ENCODE measurements around the gene FOXE3.

DNA sequence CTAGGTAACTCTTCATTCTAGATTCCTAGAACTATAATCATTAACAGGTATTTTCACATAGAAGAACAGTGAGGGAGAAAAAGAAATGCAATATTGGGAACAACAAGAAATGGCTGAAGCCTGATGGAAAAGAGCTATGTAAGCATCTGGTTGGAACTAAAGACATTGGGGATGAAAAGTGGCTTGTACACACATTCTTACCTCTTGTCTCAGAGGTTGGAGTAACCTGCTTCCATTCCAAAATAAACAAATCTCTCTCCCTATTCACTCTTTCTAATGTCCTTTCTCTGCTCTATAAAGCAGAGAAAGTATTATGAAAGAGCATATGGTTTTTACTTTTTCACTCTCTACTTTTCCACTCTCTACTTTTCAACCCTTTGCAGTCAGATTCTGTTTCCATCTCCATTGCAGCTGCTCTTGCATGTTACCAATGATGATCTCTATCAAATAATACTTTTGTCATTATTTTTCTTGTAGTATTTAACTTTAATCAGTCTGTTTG lies 45.0 kb upstream of the FOXE3 start:
- TF ChIP-seq, protein P1, sequence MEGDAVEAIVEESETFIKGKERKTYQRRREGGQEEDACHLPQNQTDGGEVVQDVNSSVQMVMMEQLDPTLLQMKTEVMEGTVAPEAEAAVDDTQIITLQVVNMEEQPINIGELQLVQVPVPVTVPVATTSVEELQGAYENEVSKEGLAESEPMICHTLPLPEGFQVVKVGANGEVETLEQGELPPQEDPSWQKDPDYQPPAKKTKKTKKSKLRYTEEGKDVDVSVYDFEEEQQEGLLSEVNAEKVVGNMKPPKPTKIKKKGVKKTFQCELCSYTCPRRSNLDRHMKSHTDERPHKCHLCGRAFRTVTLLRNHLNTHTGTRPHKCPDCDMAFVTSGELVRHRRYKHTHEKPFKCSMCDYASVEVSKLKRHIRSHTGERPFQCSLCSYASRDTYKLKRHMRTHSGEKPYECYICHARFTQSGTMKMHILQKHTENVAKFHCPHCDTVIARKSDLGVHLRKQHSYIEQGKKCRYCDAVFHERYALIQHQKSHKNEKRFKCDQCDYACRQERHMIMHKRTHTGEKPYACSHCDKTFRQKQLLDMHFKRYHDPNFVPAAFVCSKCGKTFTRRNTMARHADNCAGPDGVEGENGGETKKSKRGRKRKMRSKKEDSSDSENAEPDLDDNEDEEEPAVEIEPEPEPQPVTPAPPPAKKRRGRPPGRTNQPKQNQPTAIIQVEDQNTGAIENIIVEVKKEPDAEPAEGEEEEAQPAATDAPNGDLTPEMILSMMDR (IDR thresholded peaks at IDR 0.05): no peak
- TF ChIP-seq POLR2AphosphoS5 (IDR thresholded peaks at IDR 0.05) (no peak), EP300 (IDR thresholded peaks at IDR 0.05) (no peak), POLR2A (IDR thresholded peaks at IDR 0.05; ENCODE audit: low read depth) (no peak)

Data from esophagus muscularis mucosa (tissue), 4 donors.